Naive thymus-derived CD4-positive, alpha-beta T cell (primary cell): ENCODE data around the gene SLC7A10. TPM values are rescaled to one million over a fixed set of nuclear protein-coding genes. Genes with fewer than 3 reads are reported as not detected.

Experiments used
- ATAC-seq: fragments of 150-1000 bp; cut with Tn5 transposase; 2 replicates; pipeline ENCODE4 v1.10.0; 2021; ENCODE audit warnings: mild to moderate bottlenecking, moderate library complexity
- CTCF ChIA-PET: fragments of 350-600 bp; sonication (Branson Sonifier 250); formaldehyde crosslinking; loops from one replicate; lab custom pipeline; 2021; ENCODE audit warnings: antibody characterized with exemption; lab: Charles Lee
- POLR2A ChIA-PET: fragments of 350-600 bp; sonication (Branson Sonifier 250); formaldehyde crosslinking; loops from one replicate; lab custom pipeline; 2021; ENCODE audit warnings: antibody characterized with exemption, inconsistent platforms; lab: Charles Lee
- DNase-seq, 9 donors: peaks; one replicate each; pipeline versions ENCODE4 v3.0.0 to v3.0.0-alpha.2; 2020 to 2022; ENCODE audit warnings: mixed read lengths in 1 of 9
- H3K27ac ChIP-seq: one replicate; pipeline ENCODE4 v1.7.0; 2013; ENCODE audit warnings: mild to moderate bottlenecking, low read depth, low read length, moderate library complexity
- H3K27me3 ChIP-seq, 2 donors: one replicate each; pipeline ENCODE4 v1.7.0; 2013; ENCODE audit warnings: low read length in 2 of 2, mild to moderate bottlenecking in 2 of 2, moderate library complexity in 2 of 2; ENCODE audit not compliant: control insufficient read depth in 2 of 2, insufficient read depth in 2 of 2
- H3K36me3 ChIP-seq, 3 experiments: 1 replicate in 2 of 3; 2 replicates in 1 of 3; pipeline ENCODE4 v1.7.0; 2013; ENCODE audit warnings: low read length in 3 of 3, mild to moderate bottlenecking in 3 of 3, moderate library complexity in 1 of 3; ENCODE audit not compliant: insufficient read depth in 3 of 3, control insufficient read depth in 2 of 3
- H3K4me1 ChIP-seq, 2 donors: one replicate each; pipeline ENCODE4 v1.7.0; 2013; ENCODE audit warnings: low read length in 2 of 2, mild to moderate bottlenecking in 2 of 2, moderate library complexity in 1 of 2; ENCODE audit not compliant: control insufficient read depth in 2 of 2, insufficient read depth in 2 of 2
- H3K4me3 ChIP-seq: 2 replicates; pipeline ENCODE4 v1.7.0; 2013; ENCODE audit warnings: mild to moderate bottlenecking, low read length
- H3K9me3 ChIP-seq, 3 experiments: 1 replicate in 2 of 3; 2 replicates in 1 of 3; pipeline ENCODE4 v1.7.0; 2013; ENCODE audit warnings: low read length in 3 of 3; ENCODE audit not compliant: control insufficient read depth in 2 of 3
- H3K27ac Mint-ChIP-seq, 9 donors: one replicate each; pipeline ENCODE4 v1.8.0; 2020 to 2022; ENCODE audit warnings: mixed read lengths in 9 of 9, mild to moderate bottlenecking in 8 of 9, moderate library complexity in 5 of 9, inconsistent platforms in 2 of 9
- H3K27me3 Mint-ChIP-seq, 5 donors: one replicate each; pipeline ENCODE4 v1.8.0; 2021 to 2022; ENCODE audit warnings: mixed read lengths in 5 of 5, mild to moderate bottlenecking in 1 of 5
- H3K36me3 Mint-ChIP-seq, 5 donors: one replicate each; pipeline ENCODE4 v1.8.0; 2020 to 2022; ENCODE audit warnings: mixed read lengths in 5 of 5, mild to moderate bottlenecking in 3 of 5, inconsistent platforms in 1 of 5
- H3K4me1 Mint-ChIP-seq, 7 donors: one replicate each; pipeline ENCODE4 v1.8.0; 2020 to 2022; ENCODE audit warnings: mixed read lengths in 7 of 7, mild to moderate bottlenecking in 3 of 7, inconsistent platforms in 1 of 7
- H3K4me3 Mint-ChIP-seq, 10 donors: one replicate each; pipeline ENCODE4 v1.8.0; 2020 to 2022; ENCODE audit warnings: mild to moderate bottlenecking in 10 of 10, mixed read lengths in 10 of 10, moderate library complexity in 6 of 10, inconsistent platforms in 2 of 10
- H3K9me3 Mint-ChIP-seq, 11 donors: one replicate each; pipeline ENCODE4 v1.8.0; 2020 to 2022; ENCODE audit warnings: mixed read lengths in 11 of 11, mild to moderate bottlenecking in 4 of 11, inconsistent platforms in 1 of 11, moderate library complexity in 1 of 11
- intact Hi-C, 2 donors: fragments of 100-400 bp; cut with micrococcal nuclease; formaldehyde crosslinking; loops; one replicate each; pipeline ENCODE4 v1.15.1; 2023
- polyA plus RNA-seq, 2 donors: library from polyadenylated mRNA; unstranded; fragments of 300-500 nt; fragmentation: Illumina TruSeq; gene quantifications; one replicate each; pipeline ENCODE4 v1.2.3, GENCODE V29; 2021
- total RNA-seq, 6 experiments: library from RNA in 5 of 6; stranded (reverse) in 5 of 6; gene quantifications; 1 replicate in 5 of 6; 2 replicates in 1 of 6; pipeline ENCODE4 v1.2.3 and lab custom pipeline; 2021 to 2026

The SLC7A10 gene
- total and polyA plus RNA-seq, 7 experiments from 2014 or later = not detected

GRCh38 chr19:33208371-33208895 is 17.2 kb downstream of the SLC7A10 start:
- ATAC-seq = no peak
- intact Hi-C loops = no loop called here
- Histone ChIP-seq H3K27me3 (no peaks in the 10 kb centered on the region), H3K4me3 (no peak overlapping the region), H3K27ac (no peak overlapping the region), H3K4me1 (no peaks in the 10 kb centered on the region), H3K9me3 (no peaks in the 10 kb centered on the region), H3K36me3 (no peaks in the 10 kb centered on the region)
- peaks cover 0 to 4% (median 0%) of the 10 kb centered on the region in 11 donors for H3K9me3 Mint-ChIP-seq
- no peak overlapping the region for H3K4me3 Mint-ChIP-seq
- ChIA-PET POLR2A (no interaction called here), CTCF (no interaction called here)
- H3K27me3 Mint-ChIP-seq = no peaks in the 10 kb centered on the region
- DNase-seq = no peak
- H3K27ac Mint-ChIP-seq = no peak overlapping the region
- H3K4me1 Mint-ChIP-seq = no peaks in the 10 kb centered on the region
- H3K36me3 Mint-ChIP-seq = no peaks in the 10 kb centered on the region

GRCh38 chr19:33207903-33208302 is 17.7 kb downstream of the SLC7A10 start:
- Mint-ChIP-seq H3K4me1 (no peaks in the 10 kb centered on the region), H3K36me3 (no peaks in the 10 kb centered on the region), H3K27ac (no peak overlapping the region), H3K9me3 (peaks cover 0 to 4% (median 0%) of the 10 kb centered on the region in 11 donors), H3K4me3 (no peak overlapping the region), H3K27me3 (no peaks in the 10 kb centered on the region)
- H3K4me1 ChIP-seq = no peaks in the 10 kb centered on the region
- no peaks in the 10 kb centered on the region for H3K36me3 ChIP-seq
- no peaks in the 10 kb centered on the region for H3K9me3 ChIP-seq
- POLR2A ChIA-PET = no interaction called here
- DNase-seq (no peak), ATAC-seq (no peak)
- H3K4me3 ChIP-seq = no peak overlapping the region
- no peaks in the 10 kb centered on the region for H3K27me3 ChIP-seq
- H3K27ac ChIP-seq = no peak overlapping the region
- CTCF ChIA-PET = no interaction called here
- intact Hi-C loops = no loop called here

GRCh38 chr19:33207040-33207620 is 18.5 kb downstream of the SLC7A10 start:
- H3K9me3 Mint-ChIP-seq = peaks cover 0 to 4% (median 0%) of the 10 kb centered on the region in 11 donors
- no peaks in the 10 kb centered on the region for H3K36me3 Mint-ChIP-seq
- intact Hi-C loops = no loop called here
- H3K4me3 Mint-ChIP-seq = no peak overlapping the region
- Histone ChIP-seq H3K36me3 (no peaks in the 10 kb centered on the region), H3K27ac (no peak overlapping the region), H3K4me3 (no peak overlapping the region), H3K27me3 (no peaks in the 10 kb centered on the region), H3K9me3 (no peaks in the 10 kb centered on the region), H3K4me1 (no peaks in the 10 kb centered on the region)
- H3K4me1 Mint-ChIP-seq = no peaks in the 10 kb centered on the region
- DNase-seq = no peak
- POLR2A ChIA-PET = no interaction called here
- no peaks in the 10 kb centered on the region for H3K27me3 Mint-ChIP-seq
- no peak for ATAC-seq
- CTCF ChIA-PET = no interaction called here
- no peak overlapping the region for H3K27ac Mint-ChIP-seq

GRCh38 chr19:33206261-33207039 is 19.2 kb downstream of the SLC7A10 start:
- Mint-ChIP-seq H3K27ac (no peak overlapping the region), H3K4me1 (no peaks in the 10 kb centered on the region), H3K27me3 (no peaks in the 10 kb centered on the region), H3K4me3 (no peak overlapping the region), H3K9me3 (peaks cover 0 to 4% (median 0%) of the 10 kb centered on the region in 11 donors), H3K36me3 (no peaks in the 10 kb centered on the region)
- Histone ChIP-seq H3K4me3 (no peak overlapping the region), H3K9me3 (no peaks in the 10 kb centered on the region), H3K27me3 (no peaks in the 10 kb centered on the region), H3K27ac (no peak overlapping the region), H3K36me3 (no peaks in the 10 kb centered on the region), H3K4me1 (no peaks in the 10 kb centered on the region)
- POLR2A ChIA-PET = no interaction called here
- intact Hi-C loops = no loop called here
- no peak for ATAC-seq
- CTCF ChIA-PET = no interaction called here
- no peak for DNase-seq

GRCh38 chr19:33205531-33206260 is 20.0 kb downstream of the SLC7A10 start:
- Mint-ChIP-seq H3K36me3 (no peaks in the 10 kb centered on the region), H3K4me3 (no peak overlapping the region), H3K27me3 (no peaks in the 10 kb centered on the region), H3K4me1 (no peaks in the 10 kb centered on the region), H3K27ac (no peak overlapping the region), H3K9me3 (peaks cover 0 to 3% (median 0%) of the 10 kb centered on the region in 11 donors)
- Histone ChIP-seq H3K9me3 (no peaks in the 10 kb centered on the region), H3K36me3 (no peaks in the 10 kb centered on the region), H3K4me3 (no peak overlapping the region), H3K4me1 (no peaks in the 10 kb centered on the region), H3K27me3 (no peaks in the 10 kb centered on the region), H3K27ac (no peak overlapping the region)
- ATAC-seq (no peak), DNase-seq (no peak)
- ChIA-PET POLR2A (no interaction called here), CTCF (no interaction called here)
- intact Hi-C loops = no loop called here

GRCh38 chr19:33205110-33205509 is 20.5 kb downstream of the SLC7A10 start:
- DNase-seq (no peak), ATAC-seq (no peak)
- no peaks in the 10 kb centered on the region for H3K9me3 ChIP-seq
- H3K36me3 Mint-ChIP-seq = no peaks in the 10 kb centered on the region
- no peaks in the 10 kb centered on the region for H3K27me3 ChIP-seq
- H3K4me1 ChIP-seq = no peaks in the 10 kb centered on the region
- intact Hi-C loops = no loop called here
- ChIA-PET CTCF (no interaction called here), POLR2A (no interaction called here)
- H3K27me3 Mint-ChIP-seq = no peaks in the 10 kb centered on the region
- H3K9me3 Mint-ChIP-seq = peaks cover 0 to 3% (median 0%) of the 10 kb centered on the region in 11 donors
- no peak overlapping the region for H3K4me3 ChIP-seq
- H3K4me3 Mint-ChIP-seq = no peak overlapping the region
- H3K4me1 Mint-ChIP-seq = no peaks in the 10 kb centered on the region
- no peaks in the 10 kb centered on the region for H3K36me3 ChIP-seq
- H3K27ac ChIP-seq = no peak overlapping the region
- no peak overlapping the region for H3K27ac Mint-ChIP-seq
